PC-3 (cell line): ENCODE results near the gene SHLD1.

Experiments used
- CTCF ChIP-seq: fragments of 300-600 bp; sonication (generic); conservative IDR thresholded peaks from 2 replicates; pipeline ENCODE4 v1.5.1; 2017; ENCODE audit warnings: antibody characterized with exemption, low read depth, mild to moderate bottlenecking, low read length
- EZH2 ChIP-seq: fragments of 300-600 bp; sonication (generic); IDR thresholded peaks from one replicate; pipeline ENCODE4 v1.6.1; 2017; ENCODE audit warnings: antibody characterized with exemption, mild to moderate bottlenecking, low read length; ENCODE audit not compliant: unreplicated experiment
- EZH2phosphoT487 ChIP-seq: fragments of 300-600 bp; sonication (generic); IDR thresholded peaks from 2 replicates; pipeline ENCODE4 v1.6.1; 2018; ENCODE audit warnings: mild to moderate bottlenecking, antibody characterized with exemption, low read length, borderline replicate concordance

- TF ChIP-seq CTCF (no peak), EZH2phosphoT487 (no peak), EZH2 (no peak)
Observed at GRCh38 chr20:5718896-5719595, 31.2 kb upstream of the SHLD1 start.
